AG04449 (cell line): ENCODE measurements around the gene DHRS7C.

Experiments used
- CTCF ChIA-PET: fragments of 350-600 bp; formaldehyde crosslinking; extraction: SDS; loops from one replicate; lab custom pipeline; 2021; ENCODE audit warnings: antibody characterized with exemption; lab: Yijun Ruan, JAX
- POLR2A ChIA-PET: fragments of 400-600, 350-600 bp; formaldehyde crosslinking; extraction: SDS; loops from one replicate; lab custom pipeline; 2020; ENCODE audit warnings: antibody characterized with exemption, inconsistent platforms; lab: Yijun Ruan, JAX
- DNase-seq: peaks from one replicate; pipeline ENCODE4 v3.0.0-alpha.2; 2010; ENCODE audit warnings: low read depth, low spot score
- H3K4me3 ChIP-seq: 2 replicates; pipeline ENCODE4 v1.5.1; 2011; ENCODE audit warnings: low read depth, mild to moderate bottlenecking, control low read depth, low read length
- TF ChIP-seq, protein P1 (sequence below): IDR thresholded peaks from one replicate; pipeline ENCODE4 v1.5.1; 2011; ENCODE audit warnings: mild to moderate bottlenecking, moderate library complexity, low read length, control low read depth, inconsistent platforms; ENCODE audit not compliant: insufficient read depth; ENCODE audit errors: missing control alignments

DHRS7C gene

DNA sequence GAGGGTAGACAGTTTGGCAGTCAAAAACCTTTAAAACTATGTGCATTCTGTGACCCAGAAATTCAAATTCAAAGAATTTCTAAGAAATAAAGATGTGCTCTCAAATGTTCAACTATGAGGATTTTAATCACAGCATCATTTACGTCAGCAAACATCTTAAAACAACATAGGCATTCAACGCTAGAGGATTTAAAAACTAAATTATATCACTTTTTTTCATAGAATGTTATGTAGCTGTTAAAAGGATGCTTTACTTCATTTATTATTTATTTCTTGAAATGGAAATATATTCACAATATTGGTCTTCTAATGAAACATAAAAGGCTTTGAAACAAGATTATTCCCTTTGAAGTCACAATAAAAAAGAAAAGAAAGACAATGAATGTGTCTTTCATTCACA, 38.0 kb upstream of the DHRS7C start:
- TF ChIP-seq, protein P1, sequence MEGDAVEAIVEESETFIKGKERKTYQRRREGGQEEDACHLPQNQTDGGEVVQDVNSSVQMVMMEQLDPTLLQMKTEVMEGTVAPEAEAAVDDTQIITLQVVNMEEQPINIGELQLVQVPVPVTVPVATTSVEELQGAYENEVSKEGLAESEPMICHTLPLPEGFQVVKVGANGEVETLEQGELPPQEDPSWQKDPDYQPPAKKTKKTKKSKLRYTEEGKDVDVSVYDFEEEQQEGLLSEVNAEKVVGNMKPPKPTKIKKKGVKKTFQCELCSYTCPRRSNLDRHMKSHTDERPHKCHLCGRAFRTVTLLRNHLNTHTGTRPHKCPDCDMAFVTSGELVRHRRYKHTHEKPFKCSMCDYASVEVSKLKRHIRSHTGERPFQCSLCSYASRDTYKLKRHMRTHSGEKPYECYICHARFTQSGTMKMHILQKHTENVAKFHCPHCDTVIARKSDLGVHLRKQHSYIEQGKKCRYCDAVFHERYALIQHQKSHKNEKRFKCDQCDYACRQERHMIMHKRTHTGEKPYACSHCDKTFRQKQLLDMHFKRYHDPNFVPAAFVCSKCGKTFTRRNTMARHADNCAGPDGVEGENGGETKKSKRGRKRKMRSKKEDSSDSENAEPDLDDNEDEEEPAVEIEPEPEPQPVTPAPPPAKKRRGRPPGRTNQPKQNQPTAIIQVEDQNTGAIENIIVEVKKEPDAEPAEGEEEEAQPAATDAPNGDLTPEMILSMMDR, result no peak
- ChIA-PET CTCF (no interaction called here), POLR2A (no interaction called here)
- no peak for DNase-seq
- H3K4me3 ChIP-seq, result no peak overlapping the region

DNA sequence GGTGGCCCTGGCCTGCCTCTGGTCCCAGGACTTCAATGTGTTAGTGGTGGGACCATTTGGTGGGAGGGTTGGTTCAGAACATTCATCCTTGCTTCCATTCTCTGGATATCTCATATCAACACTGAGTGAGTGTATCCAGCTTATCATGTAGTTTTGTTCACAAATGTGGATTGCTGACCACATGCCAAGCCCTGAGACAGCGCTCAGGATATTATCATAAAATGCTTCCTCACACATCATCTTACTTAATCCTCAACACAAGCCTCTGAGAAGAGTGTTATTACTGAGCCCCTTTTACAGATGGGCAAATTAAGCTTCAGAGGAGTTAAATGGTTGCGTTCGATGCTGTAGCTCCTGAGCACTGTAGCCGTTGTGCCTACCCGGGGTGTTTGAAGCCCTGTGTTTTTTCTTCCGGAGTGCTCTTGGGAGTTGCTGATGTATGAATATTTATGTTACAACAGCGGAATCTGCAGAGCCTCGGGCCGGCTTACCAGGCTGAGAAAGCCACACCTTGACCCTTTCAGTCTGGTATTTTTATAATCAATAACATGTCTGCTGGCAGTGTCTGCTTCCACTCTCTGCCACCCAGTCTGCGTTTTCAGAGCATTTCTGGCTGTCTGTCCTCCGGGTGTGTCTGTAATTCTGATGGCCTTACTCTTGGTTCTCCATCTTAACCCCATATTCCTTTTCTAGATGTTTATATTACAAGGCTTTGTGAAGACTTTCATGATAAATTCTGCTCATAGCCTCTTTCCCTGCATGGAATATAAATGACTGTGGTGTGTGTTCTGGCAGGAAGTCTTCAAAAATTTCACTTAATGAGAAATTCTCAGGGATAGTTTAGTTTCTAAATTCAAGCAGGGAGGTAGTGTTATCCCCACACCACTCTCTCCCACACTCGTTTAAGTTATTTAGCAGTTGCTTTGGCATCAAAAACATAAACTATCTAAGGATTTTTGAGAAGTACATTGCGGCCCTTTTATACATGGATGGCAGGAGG, 37.2 kb upstream of the DHRS7C start:
- ChIA-PET CTCF (no interaction called here), POLR2A (no interaction called here)
- H3K4me3 ChIP-seq, result no peak overlapping the region
- TF ChIP-seq, protein P1, result no peak
- no peak for DNase-seq

DNA sequence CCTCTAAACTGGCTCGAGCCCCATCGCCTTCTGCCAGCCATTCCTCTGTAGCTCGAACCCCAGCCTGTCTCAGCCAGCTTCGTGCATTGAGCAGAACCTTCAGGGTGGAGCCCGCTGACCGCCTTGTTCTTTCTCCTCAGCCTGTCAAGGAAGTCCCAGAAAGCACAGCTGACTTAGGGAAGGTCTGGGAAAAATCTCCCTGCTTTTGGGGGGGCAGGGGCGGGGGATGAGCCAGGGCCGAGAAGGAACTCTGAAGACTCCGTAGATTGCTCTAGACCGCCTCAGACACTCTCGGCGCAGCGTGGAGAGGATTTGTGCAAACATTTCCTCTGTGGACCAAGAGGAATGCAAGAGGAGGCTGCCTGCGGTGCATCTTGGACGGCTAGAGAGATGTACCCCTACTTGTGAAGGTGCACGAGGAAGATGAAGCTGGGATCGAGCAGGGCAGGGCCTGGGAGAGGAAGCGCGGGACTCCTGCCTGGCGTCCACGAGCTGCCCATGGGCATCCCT, 34.3 kb upstream of the DHRS7C start, which contains the start of gene GLP2R:
Gene GLP2R (plus strand): TSS at position 284 of the 510 bp plus-strand sequence. CDS start 140 bp downstream, at position 424.
- no peak for DNase-seq
- TF ChIP-seq, protein P1, result no peak
- POLR2A ChIA-PET, result no interaction called here
- CTCF ChIA-PET, result no interaction called here
- H3K4me3 ChIP-seq, result no peak within 1 kb of the TSS

DNA sequence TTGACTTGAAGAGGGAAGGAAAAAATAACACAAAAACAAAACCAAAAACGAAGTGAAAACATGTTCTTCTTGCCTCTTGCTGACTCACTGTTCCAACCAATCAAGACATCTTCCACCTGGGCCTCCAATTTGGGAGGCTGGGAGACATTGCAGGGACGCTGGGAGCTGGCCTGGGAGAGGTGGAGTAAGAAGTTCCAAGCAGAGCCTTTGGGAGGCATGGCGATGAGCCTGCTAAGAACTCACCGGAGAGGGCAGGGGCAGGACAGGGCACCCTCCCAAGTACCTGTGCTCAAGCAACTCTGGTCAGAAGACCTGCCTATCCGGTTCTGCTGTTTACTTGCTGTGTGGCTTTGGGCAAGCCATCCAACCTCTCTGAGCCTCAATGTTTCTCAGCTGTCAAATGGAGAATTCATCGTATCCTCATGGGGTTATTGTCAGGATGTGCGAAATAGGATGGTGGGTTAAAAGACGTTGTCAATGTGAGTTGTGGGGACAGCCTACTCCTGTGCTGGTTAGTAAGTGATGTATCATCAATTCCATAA, 33.5 kb upstream of the DHRS7C start:
- DNase-seq, result no peak
- POLR2A ChIA-PET, result no interaction called here
- CTCF ChIA-PET, result no interaction called here
- TF ChIP-seq, protein P1, result no peak
- H3K4me3 ChIP-seq, result no peak overlapping the region

DNA sequence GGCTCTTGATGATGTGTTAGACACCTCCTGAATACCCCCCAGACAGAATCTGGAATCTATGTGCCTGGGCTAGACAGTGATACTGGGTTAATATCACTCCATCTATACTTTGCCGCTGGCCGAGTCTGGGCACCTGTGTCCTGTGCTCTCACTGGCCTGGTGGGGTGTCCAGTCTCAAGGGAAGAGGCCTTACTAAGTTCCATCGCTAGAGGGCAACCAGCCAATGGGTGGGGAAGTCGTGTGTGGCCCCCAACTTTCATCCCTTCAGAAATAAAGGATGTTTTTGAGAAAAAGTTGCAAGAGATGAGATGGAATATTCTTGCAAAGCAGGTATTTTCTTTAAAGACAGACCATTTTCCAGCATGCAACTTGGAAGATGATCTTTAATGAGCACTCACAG, 32.7 kb upstream of the DHRS7C start:
- TF ChIP-seq, protein P1, result no peak
- no peak overlapping the region for H3K4me3 ChIP-seq
- ChIA-PET POLR2A (no interaction called here), CTCF (no interaction called here)
- DNase-seq, result no peak

DNA sequence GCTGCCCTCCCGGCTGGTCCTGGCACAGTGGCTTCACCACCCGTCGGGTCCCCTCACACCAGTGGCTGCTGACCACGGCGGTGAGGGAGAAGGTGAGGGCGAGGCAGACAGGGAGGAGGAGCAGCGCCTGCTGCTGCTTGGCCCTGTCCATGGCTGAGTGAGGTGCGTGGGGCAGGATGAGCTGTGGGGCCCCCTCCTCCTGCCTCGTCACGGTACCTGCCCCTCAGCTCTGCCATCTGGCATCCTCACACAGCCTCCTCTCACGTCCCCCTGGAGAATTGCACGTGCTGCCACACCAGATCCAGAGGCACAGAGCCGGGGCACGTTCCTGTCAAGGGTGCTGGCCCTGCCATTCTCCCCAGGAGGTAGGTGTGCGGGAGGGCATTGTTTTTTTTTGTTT, 30.5 kb upstream of the DHRS7C start, which contains the start of gene GSG1L2:
Gene GSG1L2 (minus strand): TSS at position 159 of the 400 bp plus-strand sequence. CDS start 8 bp downstream, at position 151.
- DNase-seq, result no peak
- POLR2A ChIA-PET, result no interaction called here
- CTCF ChIA-PET, result no interaction called here
- no peak within 1 kb of the TSS for H3K4me3 ChIP-seq
- TF ChIP-seq, protein P1, result no peak
